Thyroid gland (tissue), 4 donors: ENCODE results near the gene CEP72. TPM values are rescaled to one million over a fixed set of nuclear protein-coding genes. Genes with fewer than 3 reads are reported as not detected.
A peak's percentile ranks its signal among the peaks of the same experiment; 100 is the strongest.

Experiments used
- DNase-seq, 2 donors: peaks; one replicate each; pipeline ENCODE4 v3.0.0-alpha.2; 2019
- H3K27ac ChIP-seq, 3 donors: fragments of 200-600 bp; sonication (generic); 1 replicate in 2 of 3; 2 replicates in 1 of 3; pipeline ENCODE4 v1.5.1; 2016 to 2019; ENCODE audit warnings: mild to moderate bottlenecking in 1 of 3, moderate library complexity in 1 of 3
- H3K27me3 ChIP-seq: fragments of 200-600 bp; sonication (generic); one replicate; pipeline ENCODE4 v1.5.1; 2019
- H3K36me3 ChIP-seq, 2 donors: fragments of 200-600 bp; sonication (generic); one replicate each; pipeline ENCODE4 v1.5.1; 2016 to 2019
- H3K4me1 ChIP-seq, 2 donors: fragments of 200-600 bp; sonication (generic); one replicate each; pipeline ENCODE4 v1.5.1; 2017 to 2019
- H3K4me3 ChIP-seq, 3 donors: fragments of 200-600 bp; sonication (generic); replicated peaks in 1 of 3; 1 replicate in 2 of 3; 2 replicates in 1 of 3; pipeline ENCODE4 v1.5.1; 2016; ENCODE audit warnings: mild to moderate bottlenecking in 1 of 3
- H3K9me3 ChIP-seq: fragments of 200-600 bp; sonication (generic); one replicate; pipeline ENCODE4 v1.5.1; 2017
- CTCF ChIP-seq, 6 experiments: fragments of 200-600 bp in 3 of 6; fragments of 450-650 bp in 3 of 6; sonication (generic) in 3 of 6; IDR thresholded peaks; one replicate each; pipeline ENCODE4 v1.5.1; 2016 to 2019; ENCODE audit warnings: antibody characterized with exemption in 6 of 6, mild to moderate bottlenecking in 2 of 6, inconsistent platforms in 1 of 6, moderate library complexity in 1 of 6
- POLR2A ChIP-seq, 2 donors: fragments of 450-650 bp; IDR thresholded peaks; one replicate each; pipeline ENCODE4 v1.6.1; 2017; ENCODE audit warnings: antibody characterized with exemption in 2 of 2, mild to moderate bottlenecking in 2 of 2, moderate library complexity in 1 of 2
- WGBS, 2 donors: methylation state at CpG; one replicate each; pipeline ENCODE4 v1.1.5; 2017; 5-methylcytosine and 5-hydroxymethylcytosine counted together
- intact Hi-C: fragments of 100-400 bp; cut with DNase I; formaldehyde crosslinking; loops from one replicate; pipeline ENCODE4 v1.15.1; 2023
- total RNA-seq, 4 donors: library from RNA; depleted of rRNA; stranded (reverse); fragments of >200 nt; gene quantifications; one replicate each; pipeline ENCODE4 v1.2.3, GENCODE V29; 2016

The CEP72 gene
- total RNA-seq, 4 donors from 2014 or later, result 3.4 to 7.6 (median 4.6) TPM

GRCh38 chr5:671459-672328 lies 59.6 kb downstream of the CEP72 start:
- H3K36me3 ChIP-seq, result no peaks in the 10 kb centered on the region
- DNase-seq, result peak; percentile 73 to 78
- TF ChIP-seq CTCF (IDR thresholded peaks at IDR 0.05) (peak; percentile 84 to 93 (median 90)), POLR2A (IDR thresholded peaks at IDR 0.05) (no peak)
- 11 to 59% methylated on average over 5 to 14 of the region's 27 CpGs for WGBS, 2 donors
- no peak overlapping the region for H3K4me3 ChIP-seq
- H3K27me3 ChIP-seq, result no peaks in the 10 kb centered on the region
- intact Hi-C loops, result loop anchor here (2.0 to 10.0 kb wide), 2 partner anchors 103 to 233 kb away; no protein-coding TSS in a partner anchor
- H3K4me1 ChIP-seq, result peaks cover 24 to 42% of the 10 kb centered on the region in 2 donors
- H3K27ac ChIP-seq, result peak overlapping the region in 2 of 3 donors; percentile 39 to 64
- H3K9me3 ChIP-seq, result no peaks in the 10 kb centered on the region

DNA sequence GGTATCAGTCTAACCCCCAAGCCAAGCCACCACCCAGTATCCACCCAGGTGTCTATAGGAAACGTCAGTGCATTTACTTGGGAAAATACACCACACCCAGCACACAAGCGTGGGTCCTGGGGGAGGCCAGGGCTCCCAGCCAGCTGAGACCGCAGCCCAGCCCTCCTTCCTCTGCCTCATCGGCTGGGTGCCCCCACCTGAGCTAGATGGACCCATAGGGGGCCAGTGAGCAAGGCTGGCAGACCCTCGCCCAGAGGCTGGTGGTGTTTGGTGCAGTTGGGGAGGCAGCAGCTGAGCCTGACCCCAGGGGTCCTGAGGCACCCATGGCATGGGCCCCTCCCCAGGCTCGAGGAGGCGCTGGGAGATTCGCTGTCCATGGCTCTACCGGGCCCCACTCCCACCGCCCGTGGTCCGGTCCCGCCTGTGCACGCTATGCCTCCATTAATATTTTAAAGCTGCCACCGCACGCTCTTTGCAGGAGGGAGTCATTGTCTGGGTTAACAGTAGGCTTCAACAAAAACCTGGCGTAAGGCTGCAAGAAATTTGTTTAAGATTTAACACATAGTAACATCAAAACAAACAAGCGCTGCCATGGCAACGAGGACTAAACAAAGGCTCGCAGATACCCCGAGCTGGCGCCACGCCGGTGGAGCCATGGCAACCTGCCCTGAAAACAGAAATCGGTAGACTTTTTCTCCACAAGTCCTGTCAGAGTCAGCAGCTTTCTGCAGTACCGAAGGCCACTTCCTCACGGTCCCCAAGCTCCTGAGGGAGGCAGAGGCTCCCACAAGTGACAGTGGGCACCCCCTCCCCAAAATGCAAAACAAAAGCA lies 60.4 kb downstream of the CEP72 start:
- Histone ChIP-seq H3K4me3 (no peak overlapping the region), H3K9me3 (no peaks in the 10 kb centered on the region), H3K4me1 (peaks cover 22 to 35% of the 10 kb centered on the region in 2 donors), H3K27ac (peak overlapping the region; percentile 3 to 64 (median 39)), H3K36me3 (no peaks in the 10 kb centered on the region), H3K27me3 (no peaks in the 10 kb centered on the region)
- 1 to 10% methylated on average over 8 to 19 of the region's 27 CpGs for WGBS, 2 donors
- TF ChIP-seq CTCF (IDR thresholded peaks at IDR 0.05) (no peak), POLR2A (IDR thresholded peaks at IDR 0.05) (no peak)
- intact Hi-C loops, result loop anchor here (10.0 kb wide), 1 partner anchor 102 kb away; no protein-coding TSS in a partner anchor
- peak; percentile 85 to 88 for DNase-seq

- peaks cover 22 to 35% of the 10 kb centered on the region in 2 donors for H3K4me1 ChIP-seq
These were observed 61.2 kb downstream of the CEP72 start for GRCh38 chr5:673161-673830.

More at GRCh38 chr5:673161-673830, 61.2 kb downstream of the CEP72 start:
- intact Hi-C loops, result loop anchor here (10.0 kb wide), 1 partner anchor 102 kb away; no protein-coding TSS in a partner anchor
- H3K27me3 ChIP-seq, result no peaks in the 10 kb centered on the region
- H3K27ac ChIP-seq, result peak overlapping the region in 2 of 3 donors; percentile 3 to 41
- no peak overlapping the region for H3K4me3 ChIP-seq
- H3K36me3 ChIP-seq, result no peaks in the 10 kb centered on the region
- DNase-seq, result no peak
- WGBS, 2 donors, result 17 to 32% methylated on average over 10 of the region's 19 CpGs
- TF ChIP-seq CTCF (IDR thresholded peaks at IDR 0.05) (no peak), POLR2A (IDR thresholded peaks at IDR 0.05) (no peak)
- no peaks in the 10 kb centered on the region for H3K9me3 ChIP-seq
